Neural crest cell (in vitro differentiated cells): ENCODE results near the gene CDK5RAP2. TPM values are rescaled to one million over a fixed set of nuclear protein-coding genes. Genes with fewer than 3 reads are reported as not detected.
A peak's percentile ranks its signal among the peaks of the same experiment; 100 is the strongest.
"Not testable (repeated sequence)": the region's sequence is repeated elsewhere in the genome, so short reads cannot be mapped to it uniquely, and the experiment has no call there.

Experiments used
- DNase-seq: peaks from one replicate; pipeline ENCODE4 v3.0.0; 2021; ENCODE audit warnings: low read depth, mixed read lengths, low spot score
- H3K27ac Mint-ChIP-seq: one replicate; pipeline ENCODE4 v1.8.0; 2021; ENCODE audit warnings: mild to moderate bottlenecking, mixed read lengths; ENCODE audit not compliant: unreplicated experiment
- H3K27me3 Mint-ChIP-seq: 2 replicates; pipeline ENCODE4 v1.8.0; 2021; ENCODE audit warnings: low read depth, mild to moderate bottlenecking, mixed read lengths
- H3K36me3 Mint-ChIP-seq: 2 replicates; pipeline ENCODE4 v1.8.0; 2021; ENCODE audit warnings: low read depth, mild to moderate bottlenecking, mixed read lengths
- H3K4me1 Mint-ChIP-seq: 2 replicates; pipeline ENCODE4 v1.8.0; 2021; ENCODE audit warnings: mixed read lengths
- H3K4me3 Mint-ChIP-seq: one replicate; pipeline ENCODE4 v1.8.0; 2021; ENCODE audit warnings: mild to moderate bottlenecking, mixed read lengths
- H3K9me3 Mint-ChIP-seq: 2 replicates; pipeline ENCODE4 v1.8.0; 2021; ENCODE audit warnings: mixed read lengths
- CTCF ChIP-seq: fragments of 200-600 bp; sonication (generic); conservative IDR thresholded peaks from 2 replicates; pipeline ENCODE4 v1.5.0; 2021; ENCODE audit warnings: antibody characterized with exemption, mild to moderate bottlenecking
- total RNA-seq: library from RNA; stranded (reverse); gene quantifications from 2 replicates; pipeline ENCODE4 v1.2.1, GENCODE V29; 2021

The CDK5RAP2 gene
- total RNA-seq, 1 donor from 2014 or later, result 116 TPM

- H3K36me3 Mint-ChIP-seq, result peaks cover 33% of the 10 kb centered on the region
- no peak for DNase-seq
- H3K27ac Mint-ChIP-seq, result no peak overlapping the region
- H3K4me3 Mint-ChIP-seq, result no peak overlapping the region
- H3K4me1 Mint-ChIP-seq, result no peaks in the 10 kb centered on the region
- no peaks in the 10 kb centered on the region for H3K27me3 Mint-ChIP-seq
- H3K9me3 Mint-ChIP-seq, result no peaks in the 10 kb centered on the region
- TF ChIP-seq CTCF, result peak; percentile 62
Measured at GRCh38 chr9:120531683-120532300, 48.2 kb downstream of the CDK5RAP2 start.

- not testable (repeated sequence) for H3K9me3 Mint-ChIP-seq, DNase-seq, H3K4me3 Mint-ChIP-seq, H3K27ac Mint-ChIP-seq, H3K4me1 Mint-ChIP-seq, H3K27me3 Mint-ChIP-seq
- H3K36me3 Mint-ChIP-seq, result peaks cover 39% of the 10 kb centered on the region
Measured at GRCh38 chr9:120530220-120530832, 49.6 kb downstream of the CDK5RAP2 start.

- DNase-seq, result no peak
- Mint-ChIP-seq H3K27me3 (no peaks in the 10 kb centered on the region), H3K4me3 (no peak overlapping the region), H3K9me3 (no peaks in the 10 kb centered on the region), H3K4me1 (no peaks in the 10 kb centered on the region), H3K27ac (no peak overlapping the region), H3K36me3 (peaks cover 35% of the 10 kb centered on the region)
- no peak for TF ChIP-seq CTCF
Measured at GRCh38 chr9:120528829-120529228, 51.1 kb downstream of the CDK5RAP2 start.

GRCh38 chr9:120528327-120528726 lies 51.6 kb downstream of the CDK5RAP2 start:
- H3K27me3 Mint-ChIP-seq, result no peaks in the 10 kb centered on the region
- DNase-seq, result no peak
- no peak overlapping the region for H3K27ac Mint-ChIP-seq
- H3K9me3 Mint-ChIP-seq, result no peaks in the 10 kb centered on the region
- H3K36me3 Mint-ChIP-seq, result peaks cover 34% of the 10 kb centered on the region
- TF ChIP-seq CTCF, result no peak
- no peak overlapping the region for H3K4me3 Mint-ChIP-seq
- no peaks in the 10 kb centered on the region for H3K4me1 Mint-ChIP-seq

GRCh38 chr9:120526534-120526933 lies 53.4 kb downstream of the CDK5RAP2 start:
- Mint-ChIP-seq H3K27ac (no peak overlapping the region), H3K27me3 (no peaks in the 10 kb centered on the region), H3K4me3 (no peak overlapping the region), H3K36me3 (peaks cover 39% of the 10 kb centered on the region), H3K4me1 (no peaks in the 10 kb centered on the region), H3K9me3 (no peaks in the 10 kb centered on the region)
- no peak for DNase-seq
- TF ChIP-seq CTCF, result no peak

GRCh38 chr9:120524863-120525262 lies 55.1 kb downstream of the CDK5RAP2 start:
- DNase-seq, result no peak
- Mint-ChIP-seq H3K4me1 (no peaks in the 10 kb centered on the region), H3K9me3 (no peaks in the 10 kb centered on the region), H3K27me3 (no peaks in the 10 kb centered on the region), H3K27ac (no peak overlapping the region), H3K36me3 (peaks cover 36% of the 10 kb centered on the region), H3K4me3 (no peak overlapping the region)
- no peak for TF ChIP-seq CTCF
